GM21576 (cell line): ENCODE measurements around the gene TCHH.
"Not testable (repeated sequence)": the region's sequence is repeated elsewhere in the genome, so short reads cannot be mapped to it uniquely, and the experiment has no call there.

Experiments used
- ATAC-seq: cut with Tn5 transposase; IDR thresholded peaks from one replicate; pipeline ENCODE4 v1.9.1; 2021; ENCODE audit warnings: mild to moderate bottlenecking, moderate library complexity; ENCODE audit not compliant: unreplicated experiment

Gene TCHH

DNA sequence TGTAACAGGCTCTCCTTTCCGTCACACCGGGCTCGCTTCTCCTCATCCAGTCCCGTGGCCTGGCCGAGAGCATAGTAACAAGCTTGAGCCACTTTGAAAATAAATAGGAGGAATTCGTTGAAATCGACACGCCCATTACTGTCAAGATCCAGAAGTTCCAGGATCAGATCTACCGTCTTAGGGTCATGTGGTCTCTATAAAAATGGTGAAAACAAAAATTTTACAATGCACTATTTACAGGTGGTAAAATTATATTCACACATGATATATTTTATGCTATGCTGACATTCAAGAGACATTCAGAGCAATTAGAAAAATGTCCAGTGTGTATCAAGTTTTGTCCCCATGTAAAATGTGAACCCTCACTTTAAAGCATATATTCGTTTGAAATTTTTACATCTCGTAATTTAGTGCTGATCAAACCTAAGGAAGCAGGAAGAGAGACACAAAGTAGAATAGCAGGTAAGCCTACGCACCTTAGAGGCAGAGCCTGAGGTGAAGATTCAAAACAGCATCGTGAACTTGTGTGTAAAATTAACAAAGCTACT lies 2.3 kb downstream of the TCHH start:
- no peak for ATAC-seq

DNA sequence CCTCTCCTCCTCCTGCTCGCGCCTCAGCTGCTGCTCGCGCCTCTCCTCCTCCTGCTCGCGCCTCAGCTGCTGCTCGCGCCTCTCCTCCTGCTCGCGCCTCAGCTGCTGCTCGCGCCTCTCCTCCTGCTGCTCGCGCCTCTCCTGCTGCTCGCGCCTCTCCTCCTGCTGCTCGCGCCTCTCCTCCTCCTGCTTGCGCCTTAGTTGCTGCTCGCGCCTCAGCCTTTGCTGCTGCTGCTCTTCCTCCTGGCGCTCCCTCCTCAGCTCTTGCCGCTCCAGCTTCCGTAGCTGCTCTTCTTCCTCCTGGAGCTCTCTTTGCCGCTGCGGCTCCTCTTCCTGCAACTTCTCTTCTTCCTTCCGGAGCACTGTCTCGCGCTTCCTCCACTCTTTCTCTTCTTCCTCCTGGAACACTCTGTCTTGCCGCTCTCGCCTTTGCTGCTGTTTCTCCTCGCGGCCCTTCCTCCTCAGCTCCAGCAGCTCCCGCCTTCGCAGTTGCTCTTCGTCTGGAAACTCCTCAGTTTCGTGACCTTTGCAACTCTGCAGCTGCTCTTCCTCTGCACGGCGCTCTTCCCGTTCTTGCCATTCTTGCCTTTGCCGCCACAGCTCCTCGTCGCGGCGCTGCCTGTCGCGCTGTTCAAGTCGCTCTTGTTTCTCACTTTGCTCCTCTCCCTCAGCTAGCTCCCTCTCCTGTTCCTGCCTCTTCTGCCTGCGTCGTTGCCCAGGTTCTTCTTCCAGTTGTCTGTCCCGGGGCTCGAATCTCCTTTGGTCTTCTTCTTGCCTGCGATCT lies 3.0 kb downstream of the TCHH start:
- ATAC-seq, result no peak

DNA sequence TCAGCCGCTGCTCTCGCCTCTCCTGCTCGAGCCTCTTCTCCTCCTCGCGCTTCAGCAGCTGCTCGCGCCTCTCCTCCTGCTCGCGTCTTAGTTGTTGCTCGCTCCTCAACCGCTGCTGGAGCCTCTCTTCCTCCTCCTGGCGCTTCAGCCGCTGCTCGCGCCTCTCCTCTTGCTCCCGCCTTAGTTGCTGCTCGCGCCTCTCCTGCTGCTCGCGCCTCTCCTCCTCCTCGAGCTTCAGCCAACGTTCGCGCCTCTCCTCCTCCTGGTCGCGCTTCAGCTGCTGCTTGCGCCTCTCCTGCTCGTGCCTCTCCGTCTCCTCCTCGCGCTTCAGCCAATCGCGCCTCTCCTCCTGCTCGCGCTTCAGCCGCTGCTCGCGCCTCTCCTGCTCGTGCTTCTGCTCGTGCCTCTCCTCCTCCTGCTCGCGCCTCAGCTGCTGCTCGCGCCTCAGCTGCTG lies 3.7 kb downstream of the TCHH start:
- ATAC-seq, result no peak

DNA sequence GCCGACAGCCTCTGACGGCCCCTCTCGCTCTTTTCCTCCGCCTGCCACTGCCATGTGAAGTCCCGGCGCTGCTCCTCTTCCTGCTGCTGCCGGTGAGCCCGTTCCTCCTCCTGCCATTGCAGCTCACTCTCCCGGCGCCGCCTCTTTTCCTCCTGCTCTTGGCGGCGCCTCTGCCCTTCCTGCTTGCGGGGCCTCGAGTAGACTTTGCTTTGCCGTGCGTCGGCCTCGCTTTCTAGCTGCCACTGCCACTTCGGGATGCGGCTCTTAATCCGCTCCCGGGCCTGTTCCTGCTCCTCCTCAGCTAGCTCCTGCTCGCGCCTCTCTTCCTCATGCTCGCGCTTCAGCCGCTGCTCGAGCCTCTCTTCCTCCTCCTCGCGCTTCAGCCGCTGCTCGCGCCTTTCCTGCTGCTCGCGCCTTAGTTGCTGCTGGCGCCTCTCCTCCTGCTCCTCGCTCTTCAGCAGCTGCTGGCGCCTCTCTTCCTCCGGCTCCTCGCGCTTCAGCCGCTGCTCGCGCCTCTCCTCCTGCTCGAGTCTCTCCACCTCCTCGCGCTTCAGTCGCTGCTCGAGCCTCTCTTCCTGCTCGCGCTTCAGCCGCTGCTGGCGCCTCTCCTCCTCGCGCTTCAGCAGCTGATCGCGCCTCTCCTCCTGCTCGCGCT lies 4.3 kb downstream of the TCHH start:
- ATAC-seq, result no peak

DNA sequence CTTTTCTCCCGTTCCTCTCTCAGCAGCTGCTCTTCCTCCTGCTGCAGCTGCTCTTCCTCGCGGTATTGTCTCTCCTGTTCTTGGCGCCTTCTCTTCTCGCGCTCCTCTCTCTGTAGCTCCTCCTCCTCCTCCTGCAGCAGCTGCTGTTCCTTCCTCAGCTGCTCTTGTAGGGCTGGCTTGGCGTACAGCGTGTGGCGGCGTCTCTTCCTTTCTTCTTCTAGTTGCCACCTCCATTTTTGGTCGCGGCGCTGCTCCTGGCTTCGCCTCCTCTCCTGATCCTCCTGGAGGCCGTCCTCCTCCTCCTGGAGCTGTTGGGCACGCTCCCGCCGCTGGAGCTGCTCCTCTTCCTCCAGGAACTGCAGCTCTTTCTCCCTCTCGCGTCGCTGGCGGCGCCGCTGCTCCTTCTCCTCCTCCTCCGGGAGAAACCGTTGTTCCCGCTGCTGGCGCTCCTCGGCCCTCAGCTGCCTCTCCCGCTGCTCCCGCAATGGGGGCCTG lies 4.8 kb downstream of the TCHH start:
- no peak for ATAC-seq

DNA sequence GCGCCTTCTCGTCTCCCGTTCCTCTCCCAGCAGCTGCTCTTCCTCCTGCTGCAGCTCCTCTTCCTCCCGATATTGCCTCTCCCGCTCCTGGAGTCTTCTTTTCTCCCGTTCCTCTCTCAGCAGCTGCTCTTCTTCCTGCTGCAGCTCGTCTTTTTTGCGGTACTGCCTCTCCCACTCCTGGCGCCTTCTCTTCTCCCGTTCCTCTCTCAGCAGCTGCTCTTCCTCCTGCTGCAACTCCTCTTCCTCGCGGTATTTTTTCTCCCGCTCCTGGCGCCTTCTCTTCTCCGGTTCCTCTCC lies 5.3 kb downstream of the TCHH start:
- ATAC-seq, result no peak

DNA sequence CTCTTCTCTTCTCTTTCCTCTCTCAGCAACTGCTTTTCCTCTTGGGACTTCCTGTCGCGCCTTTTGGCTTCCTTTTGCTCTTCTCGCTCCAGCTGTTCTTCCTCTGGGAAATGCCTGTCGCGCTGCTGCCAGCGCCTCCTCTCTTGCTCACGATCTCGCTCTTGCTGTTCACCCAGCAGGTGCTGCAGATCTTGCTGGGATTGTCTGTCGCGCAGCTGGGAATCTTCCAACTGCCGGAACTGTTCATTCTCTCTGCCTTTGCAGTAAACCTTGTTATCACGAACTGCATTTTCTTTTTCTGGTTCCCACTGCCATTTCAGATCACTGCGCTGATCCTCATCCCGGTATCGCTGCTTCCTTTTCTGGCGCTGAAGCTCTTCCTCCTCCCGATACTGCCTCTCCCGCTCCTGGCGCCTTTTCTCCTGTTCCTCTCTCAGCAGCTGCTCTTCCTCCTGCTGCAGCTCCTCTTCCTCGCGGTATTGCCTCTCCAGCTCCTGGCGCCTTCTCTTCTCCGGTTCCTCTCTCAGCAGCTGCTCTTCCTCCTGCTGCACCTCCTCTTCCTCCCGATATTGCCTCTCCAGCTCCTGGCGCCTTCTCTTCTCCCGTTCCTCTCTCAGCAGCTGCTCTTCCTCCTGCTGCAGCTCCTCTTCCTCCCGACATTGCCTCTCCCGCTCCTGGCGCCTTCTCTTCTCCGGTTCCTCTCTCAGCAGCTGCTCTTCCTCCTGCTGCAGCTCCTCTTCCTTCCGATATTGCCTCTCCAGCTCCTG lies 5.8 kb downstream of the TCHH start:
- no peak for ATAC-seq

DNA sequence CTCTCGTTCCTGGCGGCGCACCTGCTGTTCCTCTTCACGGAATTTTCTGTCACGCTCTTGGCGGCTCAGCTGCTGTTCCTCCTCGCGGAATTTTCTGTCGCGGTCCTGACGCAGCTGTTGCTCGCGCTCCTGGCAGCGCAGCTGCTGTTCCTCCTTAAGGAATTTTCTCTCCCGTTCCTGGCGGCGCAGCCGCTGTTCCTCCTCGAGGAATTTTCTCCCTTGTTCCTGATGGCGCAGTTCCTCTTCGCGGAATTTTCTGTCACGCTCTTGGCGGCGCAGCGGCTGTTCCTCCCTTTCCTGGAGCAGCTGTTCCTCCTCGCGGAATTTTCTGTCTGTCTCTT lies 6.4 kb downstream of the TCHH start:
- no peak for ATAC-seq

DNA sequence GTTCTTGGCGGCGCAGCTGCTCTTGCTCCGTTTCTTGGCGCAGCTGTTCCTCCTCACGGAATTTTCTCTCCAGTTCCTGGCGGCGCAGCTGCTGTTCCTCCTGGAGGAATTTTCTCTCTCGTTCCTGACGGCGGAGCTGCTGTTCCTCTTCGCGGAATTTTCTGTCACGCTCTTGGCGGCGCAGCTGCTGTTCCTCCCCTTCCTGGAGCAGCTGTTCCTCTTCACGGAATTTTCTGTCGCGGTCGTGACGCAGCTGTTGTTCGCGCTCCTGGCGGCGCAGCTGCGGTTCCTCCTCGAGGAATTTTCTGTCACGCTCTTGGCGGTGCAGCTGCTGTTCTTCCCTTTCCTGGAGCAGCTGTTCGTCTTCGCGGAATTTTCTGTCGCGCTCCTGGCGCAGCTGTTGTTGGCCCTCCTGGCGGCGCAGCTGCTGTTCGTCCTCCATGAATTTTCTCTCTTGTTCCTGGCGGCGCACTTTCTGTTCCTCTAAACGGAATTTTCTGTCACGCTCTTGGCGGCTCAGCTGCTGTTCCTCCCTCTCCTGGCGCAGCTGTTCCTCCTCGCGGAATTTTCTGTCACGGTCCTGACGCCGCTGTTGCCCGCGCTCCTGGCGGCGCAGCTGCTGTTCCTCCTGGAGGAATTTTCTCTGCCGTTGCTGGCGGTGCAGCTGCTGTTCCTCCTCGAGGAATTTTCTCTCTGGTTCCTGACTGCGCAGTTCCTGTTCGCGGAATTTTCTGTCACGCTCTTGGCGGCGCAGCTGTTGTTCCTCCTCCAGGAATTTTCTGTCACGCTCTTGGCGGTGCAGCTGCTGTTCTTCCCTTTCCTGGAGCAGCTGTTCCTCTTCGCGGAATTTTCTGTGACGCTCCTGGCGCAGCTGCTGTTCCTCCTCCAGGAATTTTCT lies 7.0 kb downstream of the TCHH start:
- no peak for ATAC-seq

DNA sequence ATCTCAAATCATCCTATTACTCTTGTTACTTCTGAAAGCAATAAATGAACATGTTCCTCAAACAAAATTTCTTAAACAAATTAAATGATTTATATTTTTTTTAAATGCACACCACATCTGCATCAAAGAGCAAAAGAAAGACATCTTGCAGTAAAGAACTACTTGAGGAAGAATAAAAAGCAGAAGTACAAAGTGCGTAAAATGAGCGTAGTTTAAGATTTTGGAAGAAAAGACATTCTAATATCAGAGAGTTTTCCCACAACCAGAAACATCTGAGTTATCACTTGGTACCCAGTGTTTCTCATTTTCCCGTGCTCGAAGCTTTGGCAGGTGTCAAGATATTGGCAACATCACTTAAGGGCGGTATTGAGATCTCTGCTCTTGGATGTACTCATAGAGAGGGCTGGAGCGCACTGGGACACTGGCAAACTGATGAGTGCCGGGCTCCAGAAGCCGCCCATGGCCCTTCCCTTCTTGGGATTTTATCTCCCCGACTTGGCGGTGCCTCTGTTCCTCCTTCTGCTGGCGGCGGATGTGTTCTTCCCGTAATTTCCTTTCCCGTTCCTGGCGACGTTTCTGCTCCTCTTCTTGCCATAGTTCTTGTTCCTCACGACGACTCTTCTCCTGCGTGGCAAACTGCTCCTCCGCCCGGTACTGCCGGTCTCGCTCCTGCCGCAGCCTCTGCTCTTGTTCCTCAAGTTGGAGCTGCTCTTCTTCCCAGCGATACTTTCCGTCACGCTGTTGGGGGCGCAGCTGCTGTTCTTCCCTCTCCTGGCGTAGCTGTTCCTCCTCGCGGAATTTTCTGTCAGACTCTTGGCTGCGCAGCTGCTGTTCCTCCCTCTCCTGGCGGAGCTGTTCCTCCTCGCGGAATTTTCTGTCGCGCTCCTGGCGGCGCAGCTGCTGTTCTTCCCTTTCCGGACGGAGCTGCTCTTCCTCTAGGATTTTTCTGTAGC lies 7.9 kb downstream of the TCHH start:
- ATAC-seq, result no peak

DNA sequence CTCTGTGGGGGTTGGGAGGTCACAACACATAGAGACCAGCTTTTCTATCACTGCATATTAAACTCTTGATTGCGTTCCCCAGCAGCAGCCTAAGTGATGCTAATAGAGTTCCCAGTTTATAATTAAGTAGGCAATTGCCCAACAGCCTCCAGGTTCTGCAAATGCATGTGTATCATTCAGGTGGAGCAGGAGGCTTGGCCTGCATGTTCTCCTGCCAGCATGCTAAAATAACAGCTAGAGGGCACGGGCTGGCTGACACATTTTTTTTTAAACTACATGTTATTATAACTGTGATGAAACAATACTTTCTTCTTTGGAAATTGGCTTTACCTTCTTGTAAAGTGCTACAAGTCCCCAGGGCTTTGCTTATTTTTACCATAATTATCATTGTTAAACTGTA lies 10.4 kb downstream of the TCHH start:
- ATAC-seq, result no peak

DNA sequence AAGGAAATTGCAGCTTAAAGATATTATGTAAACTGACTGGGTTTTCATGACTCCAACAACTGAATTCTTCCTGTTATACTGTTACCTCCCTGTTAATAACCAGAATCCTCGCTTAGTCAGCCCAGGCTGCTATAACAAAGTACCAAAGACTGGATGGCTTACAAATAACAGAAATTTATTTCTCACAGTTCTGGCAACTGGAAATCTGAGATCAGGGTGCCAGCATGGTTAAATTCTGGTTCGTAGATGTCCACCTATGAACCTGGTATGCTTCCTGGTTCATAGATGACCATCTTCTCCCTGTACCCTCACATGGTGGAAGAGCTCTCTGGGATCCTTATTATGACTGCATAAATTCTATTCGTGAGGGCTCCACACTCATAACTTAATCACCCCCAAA lies 18.3 kb downstream of the TCHH start:
- no peak for ATAC-seq

DNA sequence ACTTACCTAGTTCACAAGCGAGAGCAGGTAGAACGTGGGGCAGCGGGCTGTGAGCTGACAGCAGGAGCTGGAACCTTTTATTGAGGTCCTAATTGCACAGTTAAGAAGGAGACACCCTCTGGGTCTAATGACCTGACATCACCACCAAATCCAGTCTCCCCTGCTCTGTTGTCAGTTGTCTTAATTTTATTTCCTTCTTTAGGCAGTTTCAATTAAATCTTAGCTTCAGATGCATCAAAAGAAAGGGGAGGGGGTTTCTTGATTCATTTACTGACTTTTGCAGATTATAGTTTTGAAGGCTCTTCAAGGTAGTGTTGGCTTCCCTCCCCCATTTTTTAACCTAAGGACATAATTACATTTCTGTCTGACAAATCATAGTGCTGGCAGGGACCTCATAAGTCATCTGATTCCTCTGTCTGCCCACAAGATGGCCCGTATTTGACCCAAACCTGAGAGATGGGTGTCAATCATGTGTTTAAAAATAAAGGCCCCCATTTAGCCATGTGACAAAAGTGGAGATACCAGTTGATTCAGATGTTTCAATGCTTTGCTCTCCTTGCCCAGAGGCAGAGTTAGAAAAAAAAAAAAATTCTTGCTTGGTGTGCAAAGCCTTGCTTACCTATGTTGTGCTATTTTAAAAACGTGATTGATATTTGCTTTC lies 26.1 kb downstream of the TCHH start, which contains the start of gene TCHHL1:
TCHHL1 (minus strand) TSS at position 51 of the 661 bp plus-strand sequence. CDS start 921 bp downstream, outside the sequence.
- no peak for ATAC-seq

DNA sequence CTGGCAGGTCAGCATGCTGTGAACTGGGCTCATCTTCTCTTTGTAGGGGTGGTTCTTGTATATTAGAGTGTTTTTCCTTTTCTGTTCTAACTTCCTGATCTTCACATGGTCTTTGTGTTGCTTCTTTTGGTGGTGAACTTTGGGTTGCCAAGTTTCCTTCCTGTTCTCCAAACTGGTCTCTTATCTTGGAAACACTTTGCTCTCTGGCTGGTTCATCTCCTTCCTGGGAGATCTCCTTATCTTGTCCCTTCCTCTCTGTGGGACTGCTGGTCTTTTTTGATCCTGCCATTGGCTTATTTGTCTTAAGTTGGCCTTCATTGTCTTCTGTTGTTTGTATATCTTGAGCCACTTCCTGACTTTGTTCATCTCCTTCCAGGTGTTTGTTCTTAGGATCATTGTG lies 28.5 kb downstream of the TCHH start:
- ATAC-seq, result no peak

DNA sequence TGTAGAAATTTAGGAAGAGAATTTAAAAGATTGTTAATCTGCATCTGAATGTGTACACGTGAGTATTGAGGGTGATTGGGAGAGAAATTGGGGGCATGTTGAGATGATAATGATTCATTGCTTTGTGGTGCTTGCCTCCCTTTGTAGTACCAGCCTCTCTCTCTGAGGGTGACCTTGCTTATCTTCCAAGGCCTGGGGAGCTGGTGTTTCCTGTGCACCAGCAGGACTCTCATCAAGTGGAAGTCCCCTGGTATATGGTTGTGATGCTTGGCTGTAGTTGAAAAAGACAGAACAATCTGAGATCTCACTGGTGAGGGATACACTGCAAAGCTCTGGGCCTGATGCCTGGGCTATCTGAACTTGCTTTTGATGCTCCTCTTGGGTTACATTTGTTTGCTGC lies 30.4 kb downstream of the TCHH start:
- ATAC-seq, result no peak

DNA sequence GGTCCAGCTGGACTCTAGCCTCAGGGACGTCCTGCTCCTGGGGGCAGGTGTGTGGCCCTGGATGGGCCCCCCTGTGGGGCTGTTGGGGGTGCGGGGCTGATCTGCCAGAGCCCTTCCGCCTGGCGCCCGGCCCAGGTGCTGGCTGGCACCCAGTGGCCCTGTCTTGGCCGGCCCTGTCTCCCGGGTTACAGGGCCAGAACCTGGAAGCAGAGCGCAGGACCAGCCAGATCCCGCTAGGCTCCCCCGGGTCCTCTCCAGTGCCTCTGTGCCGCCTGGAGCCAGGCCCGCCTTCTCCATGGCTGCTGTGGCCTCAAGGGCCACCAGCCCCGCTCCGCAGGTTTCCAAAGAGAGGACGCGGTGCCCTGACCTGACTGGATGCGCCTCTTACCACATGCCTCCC lies 34.2 kb downstream of the TCHH start:
- ATAC-seq, result not testable (repeated sequence)

DNA sequence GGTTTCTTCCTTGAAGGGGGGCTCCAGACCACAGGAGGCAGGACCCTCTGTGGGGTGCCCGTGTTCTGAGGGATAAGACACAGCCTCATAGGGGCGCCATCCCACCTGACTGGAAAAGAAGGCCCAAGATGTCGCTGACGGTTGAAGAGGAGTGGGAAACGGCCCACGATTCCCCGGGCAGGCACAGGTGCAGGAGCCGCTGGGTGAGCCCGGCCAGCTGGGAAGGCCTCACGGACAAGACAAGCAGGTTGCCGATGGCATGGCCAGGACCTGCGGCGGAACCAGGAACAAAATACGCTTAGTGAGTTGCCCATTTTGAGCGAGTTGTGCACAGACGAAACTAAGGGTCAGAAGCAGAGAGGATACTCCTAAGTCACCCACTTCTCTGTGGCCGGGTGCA lies 34.8 kb downstream of the TCHH start:
- not testable (repeated sequence) for ATAC-seq

DNA sequence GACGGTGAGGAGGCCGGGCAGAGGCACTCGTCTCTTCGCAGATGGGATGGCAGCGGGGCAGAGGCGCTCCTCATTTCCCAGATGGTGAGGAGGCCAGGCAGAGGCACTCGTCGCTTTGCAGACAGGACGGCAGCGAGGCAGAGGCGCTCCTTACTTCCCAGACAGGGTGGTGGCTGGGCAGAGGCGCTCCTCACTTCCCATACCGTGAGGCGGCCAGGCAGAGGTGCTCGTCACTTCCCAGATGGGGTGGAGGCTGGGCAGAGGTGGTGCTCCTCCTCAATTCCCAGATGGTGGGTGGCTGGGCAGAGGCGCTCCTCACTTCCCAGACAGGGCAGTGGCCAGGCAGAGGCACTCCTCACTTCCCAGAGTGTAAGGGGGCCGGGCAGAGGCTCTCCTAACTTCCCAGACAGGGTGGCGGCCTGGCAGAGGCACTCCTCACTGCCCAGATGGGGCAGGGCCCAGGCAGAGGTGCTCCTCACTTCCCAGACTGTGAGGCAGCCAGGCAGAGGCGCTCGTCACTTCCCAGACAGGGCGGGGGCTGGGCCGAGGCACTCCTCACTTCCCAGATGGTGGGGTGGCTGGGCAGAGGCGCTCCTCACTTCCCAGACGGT lies 36.3 kb downstream of the TCHH start:
- no peak for ATAC-seq
